Measurements from ENCODE around the gene CNPY1. TPM values are rescaled to one million over a fixed set of nuclear protein-coding genes. Genes with fewer than 3 reads are reported as not detected.

The CNPY1 gene
- total RNA-seq, 1 donor from 2014 or later, result not detected

DNA sequence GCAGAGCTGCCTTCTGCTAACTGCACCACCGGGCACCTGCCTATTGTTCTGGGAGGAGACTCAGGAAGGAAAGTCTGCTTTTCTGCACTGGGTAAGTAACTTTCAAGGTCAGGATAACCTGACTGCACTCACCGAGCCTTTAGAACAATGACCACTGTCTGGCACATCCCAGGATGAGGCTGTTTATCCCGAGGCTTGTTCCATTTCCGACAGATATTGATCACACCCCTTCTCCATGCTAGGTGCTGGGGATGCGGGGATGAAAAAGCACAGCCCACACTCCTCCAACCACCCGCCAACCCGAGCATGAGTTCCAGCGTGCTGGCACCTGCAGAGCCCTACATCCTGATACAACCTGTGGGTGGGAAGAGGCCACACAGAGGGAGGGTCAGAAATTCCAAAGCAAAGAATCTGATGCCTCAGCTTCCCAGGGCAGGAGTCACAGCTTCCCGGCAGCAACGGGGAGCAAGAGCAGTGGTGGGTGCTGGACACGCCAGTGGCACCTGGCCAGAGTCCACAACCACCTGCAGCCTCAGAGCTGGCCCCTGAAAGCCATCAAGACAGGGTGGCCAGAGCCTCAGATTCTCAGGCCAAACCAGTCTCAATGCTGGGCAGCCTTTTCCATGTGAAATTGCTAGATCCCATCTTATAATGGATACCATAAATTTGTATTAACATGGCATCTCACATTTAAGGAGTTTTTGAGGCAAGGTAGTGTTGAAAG is 34.9 kb upstream of the CNPY1 start:
- no peak for ATAC-seq
- no peak for DNase-seq (ENCODE audit: missing footprints)
- intact Hi-C loops (cut with DNase I), result no loop called here

DNA sequence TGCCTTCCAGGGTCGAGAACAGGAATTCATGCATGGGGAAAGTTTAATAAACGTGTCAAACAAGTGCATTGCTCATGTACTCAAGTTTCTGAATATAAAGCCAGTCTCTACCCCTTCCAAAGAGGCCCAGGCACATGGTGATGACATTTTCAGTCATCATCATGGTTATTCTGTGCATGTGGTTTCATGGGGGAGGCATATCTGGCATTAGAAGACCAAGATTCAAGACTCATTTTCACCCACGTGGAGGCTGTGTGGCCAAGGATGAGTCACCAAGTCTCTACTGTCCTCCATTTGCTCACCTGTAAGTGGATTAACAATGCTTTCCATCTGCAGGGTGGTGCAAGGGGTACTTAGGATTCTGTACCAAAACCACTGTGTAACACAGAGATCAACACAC is 34.0 kb upstream of the CNPY1 start:
- intact Hi-C loops (cut with DNase I), result no loop called here
- DNase-seq (ENCODE audit: missing footprints), result no peak
- no peak for ATAC-seq

DNA sequence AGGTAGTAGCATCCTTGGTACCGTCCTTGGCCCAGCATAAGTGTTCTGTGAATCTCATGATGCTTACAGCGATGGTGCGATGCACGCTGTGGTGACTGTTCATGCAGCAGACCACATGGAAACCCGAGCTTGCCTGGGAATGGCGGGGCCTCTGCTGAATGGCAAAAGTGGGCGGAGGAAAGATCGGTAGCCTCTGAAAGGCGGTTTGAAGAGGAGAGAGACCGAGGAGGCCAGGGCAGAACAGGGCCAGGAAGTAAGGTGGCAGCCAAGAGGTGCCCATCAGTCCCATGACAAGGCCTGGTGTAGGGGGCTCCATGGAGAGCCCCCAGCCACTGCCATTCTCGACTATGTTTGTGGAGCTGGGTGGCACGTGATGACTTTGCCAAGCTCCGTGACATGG is 33.2 kb upstream of the CNPY1 start:
- ATAC-seq (no peak), DNase-seq (ENCODE audit: missing footprints) (no peak)
- intact Hi-C loops (cut with DNase I), result no loop called here

DNA sequence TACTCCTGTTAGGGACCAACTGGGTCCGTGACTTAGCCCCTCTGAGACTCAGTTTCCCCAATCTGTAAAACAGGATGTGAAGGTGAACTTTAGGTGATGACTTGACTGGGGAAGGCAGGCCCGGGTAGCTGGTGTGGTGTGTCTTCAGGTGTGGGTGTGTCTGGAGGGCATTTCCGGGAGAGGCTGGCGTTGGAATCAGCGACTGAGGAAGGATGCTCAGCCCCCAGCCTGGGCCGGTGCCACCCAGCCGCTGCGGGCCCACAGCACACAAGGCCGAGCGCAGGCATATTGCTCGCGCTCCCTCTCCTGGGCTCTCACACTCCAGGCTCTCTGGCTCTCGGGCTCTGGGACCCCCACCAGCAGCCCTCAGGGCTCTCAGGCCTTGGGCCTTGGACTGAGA is 31.7 kb upstream of the CNPY1 start:
- no peak for ATAC-seq
- DNase-seq (ENCODE audit: missing footprints), result no peak
- intact Hi-C loops (cut with DNase I), result no loop called here

DNA sequence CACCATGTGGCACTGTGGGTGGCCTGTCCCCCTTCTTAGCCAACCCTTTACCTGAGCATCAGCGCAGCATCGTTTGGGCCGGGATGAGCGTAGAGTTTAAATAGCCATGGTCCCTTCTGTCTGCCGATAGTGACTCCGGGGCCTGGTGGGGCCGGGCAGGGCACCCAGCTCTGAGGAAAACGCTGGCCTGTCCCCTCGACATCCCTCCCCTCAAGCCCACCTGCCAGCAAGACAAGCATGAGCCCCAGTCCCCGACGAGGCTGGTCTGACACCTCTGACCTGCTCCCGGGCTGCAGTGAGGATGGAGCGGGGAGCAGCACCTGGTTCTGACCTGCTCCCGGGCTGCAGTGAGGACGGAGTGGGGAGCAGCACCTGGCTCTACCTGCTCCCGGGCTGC is 31.1 kb upstream of the CNPY1 start:
- ATAC-seq (no peak), DNase-seq (ENCODE audit: missing footprints) (no peak)
- intact Hi-C loops (cut with DNase I), result no loop called here

DNA sequence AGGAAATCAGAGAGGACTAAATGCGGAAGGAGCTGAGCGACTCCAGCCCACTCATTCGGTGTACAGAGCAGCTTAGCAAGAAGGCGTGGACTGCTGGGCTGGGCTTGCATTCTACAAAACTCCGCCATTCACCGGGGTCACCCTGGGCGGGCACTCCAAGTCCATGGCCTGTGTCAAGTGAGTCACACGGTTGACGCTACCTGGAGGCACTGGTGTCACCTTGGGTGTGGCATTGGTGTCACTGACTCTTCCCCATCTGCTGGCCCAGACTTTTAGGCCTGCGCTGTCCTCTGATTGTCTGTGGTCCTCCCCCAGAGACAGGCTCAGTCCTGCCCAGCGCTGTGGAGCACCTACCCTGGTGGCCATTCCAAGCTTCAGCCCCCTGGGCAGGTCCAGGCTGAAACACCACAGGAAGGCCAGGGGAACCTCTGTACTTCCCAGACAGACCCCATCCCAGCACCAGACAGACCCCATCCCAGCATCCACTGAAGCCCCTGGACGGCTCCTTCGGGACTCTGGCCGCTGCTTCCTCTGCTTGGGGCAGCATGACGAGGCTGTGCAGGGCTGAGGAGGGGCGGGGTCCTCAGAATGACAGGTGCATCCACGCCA is 30.6 kb upstream of the CNPY1 start:
- DNase-seq (ENCODE audit: missing footprints) (no peak), ATAC-seq (no peak)
- intact Hi-C loops (cut with DNase I), result no loop called here

DNA sequence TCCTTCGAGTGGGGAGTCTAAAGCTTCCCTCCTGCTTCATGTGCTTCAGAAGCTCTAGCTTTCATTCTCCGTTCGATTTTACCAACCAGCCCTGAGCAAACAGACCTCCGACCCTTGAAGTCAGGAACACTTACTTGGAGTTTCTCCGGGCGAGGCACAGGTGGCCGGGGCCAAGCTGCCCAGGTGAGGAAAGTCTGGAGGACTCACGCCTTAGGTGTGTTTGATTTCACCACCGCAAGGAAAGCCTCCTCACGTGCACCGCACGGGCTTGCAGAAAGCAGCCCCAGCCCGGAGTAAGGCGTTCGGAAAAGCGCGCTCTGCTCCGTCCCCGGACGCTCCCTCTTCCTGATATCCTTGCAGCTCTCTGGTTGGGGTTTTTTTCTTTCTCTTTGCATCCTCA is 30.1 kb upstream of the CNPY1 start:
- DNase-seq (ENCODE audit: missing footprints) (no peak), ATAC-seq (no peak)

DNA sequence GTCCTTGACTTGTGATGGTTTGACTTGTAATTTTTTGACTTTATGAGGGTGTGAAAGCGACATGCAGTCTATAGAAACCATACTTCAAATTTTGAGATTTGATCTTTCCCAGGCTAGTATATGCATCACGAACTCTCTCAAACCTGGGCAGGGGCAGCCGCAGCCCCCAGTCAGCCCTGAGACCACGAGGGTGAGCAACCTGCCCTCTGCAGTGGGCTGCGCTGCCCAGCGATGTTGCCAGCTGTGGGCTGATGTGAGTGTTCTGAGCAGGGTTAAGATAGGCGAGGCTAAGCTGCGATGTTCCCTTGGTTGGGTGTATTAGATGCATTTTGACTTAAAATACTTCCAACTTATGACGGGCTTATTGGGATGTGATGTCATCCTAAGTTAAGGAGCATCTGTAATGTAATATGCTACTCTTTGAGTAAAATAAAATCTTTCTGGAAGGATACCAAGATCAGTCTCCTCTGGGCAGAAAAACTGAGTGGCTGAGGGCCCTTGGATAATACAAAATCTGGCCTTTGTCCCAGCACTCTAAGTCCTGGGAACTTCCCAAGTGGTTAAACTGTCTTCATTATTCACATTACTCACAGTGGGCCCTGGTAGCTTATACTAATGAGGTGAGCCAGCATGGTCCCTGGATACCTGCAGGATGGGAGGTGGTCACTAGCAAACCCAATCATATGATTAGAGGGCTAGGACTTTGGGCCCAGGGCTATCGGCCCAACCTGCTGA is 28.4 kb upstream of the CNPY1 start:
- no peak for DNase-seq (ENCODE audit: missing footprints)
- no peak for ATAC-seq

More for the DNA sequence above, 30.1 kb upstream of the CNPY1 start:
- intact Hi-C loops (cut with DNase I), result no loop called here

DNA sequence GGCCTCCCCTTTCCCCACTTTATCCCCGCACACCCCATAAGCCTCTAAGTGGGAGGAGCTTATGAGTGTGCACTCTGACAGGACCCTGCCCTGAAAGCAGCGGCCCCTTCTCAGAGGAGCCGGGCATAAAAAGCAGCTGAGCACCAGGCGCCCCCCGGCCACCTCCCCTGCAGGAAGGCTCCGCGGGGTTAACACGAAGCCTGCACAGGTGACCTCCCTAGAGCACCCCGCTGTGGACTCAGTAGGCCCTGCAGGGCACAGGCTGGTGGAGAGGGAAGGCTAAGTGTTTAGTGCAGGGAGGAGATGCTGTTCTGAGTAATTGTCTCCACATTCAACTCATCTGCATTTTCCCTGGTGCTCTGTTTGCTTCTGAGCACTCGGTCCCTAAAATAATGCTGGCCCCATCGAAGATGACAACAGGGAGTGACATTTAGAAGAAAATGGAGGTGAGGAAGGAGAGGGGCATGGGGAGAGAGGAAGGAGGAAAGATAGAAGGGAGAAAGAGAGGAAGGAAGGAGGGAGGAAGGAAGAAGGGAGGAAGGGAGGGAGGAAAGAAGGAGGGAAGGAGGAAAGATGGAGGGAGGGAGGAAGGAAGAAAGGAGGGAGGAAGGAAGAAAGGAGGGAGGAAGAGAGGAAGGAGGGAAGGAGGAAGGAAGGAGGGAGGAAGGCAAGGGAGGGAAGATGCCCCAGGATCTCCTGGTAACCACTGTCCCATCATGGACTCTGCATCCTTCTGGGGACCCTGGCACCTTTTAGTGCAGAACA is 25.4 kb upstream of the CNPY1 start:
- intact Hi-C loops (cut with DNase I), result no loop called here
- ATAC-seq, result no peak
- no peak for DNase-seq (ENCODE audit: missing footprints)

More for the DNA sequence above, 28.4 kb upstream of the CNPY1 start:
- intact Hi-C loops (cut with DNase I), result no loop called here

DNA sequence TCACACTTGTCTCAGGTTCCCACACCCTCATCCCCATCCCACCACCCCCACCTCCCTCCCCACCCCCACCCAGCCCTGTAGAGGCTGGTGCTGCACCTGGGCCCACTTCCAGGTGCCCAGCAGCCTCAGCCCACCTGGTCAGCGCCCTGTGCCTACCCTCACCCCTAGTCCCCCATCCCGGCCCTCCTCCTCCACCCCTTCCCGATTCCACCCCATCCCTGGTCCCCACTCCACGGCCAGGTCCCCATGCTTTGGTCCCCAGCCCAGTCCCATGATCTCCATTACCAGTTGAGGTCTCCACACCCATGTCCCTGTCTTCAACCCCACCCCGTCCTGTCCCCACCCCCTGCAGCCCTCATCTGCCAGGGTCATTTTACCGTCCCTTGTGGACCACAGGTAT is 24.6 kb upstream of the CNPY1 start:
- ATAC-seq (no peak), DNase-seq (ENCODE audit: missing footprints) (no peak)
- intact Hi-C loops (cut with DNase I), result no loop called here

DNA sequence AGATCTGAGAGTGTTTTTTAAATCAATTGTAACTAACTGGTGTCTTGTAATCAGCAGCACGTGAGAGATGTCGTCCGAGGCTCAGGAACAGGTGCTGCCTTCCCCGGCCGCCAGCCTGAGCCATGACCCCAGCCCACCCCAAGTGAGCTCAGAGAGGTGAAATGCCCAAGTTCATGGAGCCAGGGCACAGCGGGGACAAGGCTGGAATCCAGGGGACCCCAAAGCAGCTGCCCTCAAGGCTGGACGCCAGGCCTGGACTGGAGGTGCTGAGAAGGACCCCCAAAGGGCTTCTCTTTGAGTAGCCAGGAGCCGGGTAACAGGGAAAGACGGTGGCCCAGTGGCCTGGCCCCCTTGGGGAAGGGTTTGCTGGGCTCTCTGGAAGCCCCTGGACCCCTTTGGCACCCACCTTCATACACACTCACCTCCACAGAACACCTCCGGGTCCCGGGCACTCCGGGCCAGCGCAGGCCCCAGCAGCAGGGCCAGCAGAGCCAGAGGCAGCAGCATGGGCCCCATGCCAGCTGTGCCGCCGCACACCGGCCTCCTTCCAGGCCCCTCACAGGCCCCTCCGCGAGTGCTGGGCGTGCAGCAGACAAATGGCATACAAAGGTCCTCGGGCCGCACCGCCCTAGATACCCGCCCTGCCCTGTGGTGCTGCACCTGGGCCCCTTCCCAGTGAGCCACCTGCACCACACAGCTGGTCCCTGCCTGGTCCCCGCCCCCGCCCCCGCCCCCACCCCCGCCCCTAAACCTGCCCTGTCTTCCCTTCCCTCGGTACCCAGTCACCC is 24.0 kb upstream of the CNPY1 start:
- ATAC-seq, result no peak
- DNase-seq (ENCODE audit: missing footprints), result no peak
- intact Hi-C loops (cut with DNase I), result no loop called here

DNA sequence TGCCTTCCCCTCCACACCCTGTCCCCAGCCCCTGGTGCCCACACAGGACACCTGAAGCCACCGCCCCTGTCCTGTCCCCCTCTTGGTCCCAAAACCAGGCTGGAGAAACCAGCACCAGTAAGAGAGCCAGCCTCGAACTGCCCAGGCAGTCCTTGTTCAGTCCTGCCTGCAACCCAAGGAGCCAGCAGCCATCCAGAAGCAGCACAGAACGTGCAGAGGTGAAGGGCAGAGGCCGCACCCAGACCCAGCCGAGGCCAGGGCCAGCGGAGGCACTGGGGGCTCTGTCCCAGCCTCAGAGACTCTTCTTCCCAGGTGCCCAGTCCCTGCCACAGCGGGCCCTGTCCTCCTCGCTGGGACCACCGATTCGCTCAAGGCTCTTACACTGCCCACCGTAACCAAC is 23.3 kb upstream of the CNPY1 start:
- intact Hi-C loops (cut with DNase I), result no loop called here
- ATAC-seq, result no peak
- no peak for DNase-seq (ENCODE audit: missing footprints)

DNA sequence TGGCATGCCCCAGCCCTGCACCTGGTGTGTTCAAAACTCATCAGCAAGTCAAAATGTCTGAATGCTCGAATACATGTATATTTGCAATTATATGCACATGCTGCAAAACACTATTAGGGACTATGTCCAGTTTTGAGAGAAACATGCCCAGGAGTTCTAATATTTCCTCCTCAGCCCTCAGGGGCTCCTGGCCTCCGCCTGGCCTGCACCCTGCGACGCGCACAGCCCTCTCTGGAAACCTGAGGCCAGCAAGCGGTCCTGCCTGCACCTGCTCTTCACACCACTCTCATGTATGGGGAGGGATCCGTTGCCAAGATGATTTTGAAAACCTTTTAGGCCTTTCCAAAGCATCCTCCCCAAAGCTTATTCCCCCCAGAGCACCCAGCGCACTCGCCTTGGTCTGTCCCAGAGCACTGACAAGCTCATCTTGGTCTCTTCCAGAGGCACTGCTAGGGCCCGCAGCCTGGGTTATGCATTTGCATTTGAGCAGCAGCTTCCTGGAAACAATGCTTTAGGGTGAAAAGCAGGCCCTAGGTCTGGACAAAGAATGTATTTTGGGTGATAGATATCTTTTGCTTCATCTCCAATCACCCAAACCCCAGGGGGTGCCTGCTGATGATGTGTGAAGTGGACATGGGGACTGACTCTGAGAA is 22.6 kb upstream of the CNPY1 start:
- DNase-seq (ENCODE audit: missing footprints), result no peak
- ATAC-seq, result no peak
- intact Hi-C loops (cut with DNase I), result no loop called here

DNA sequence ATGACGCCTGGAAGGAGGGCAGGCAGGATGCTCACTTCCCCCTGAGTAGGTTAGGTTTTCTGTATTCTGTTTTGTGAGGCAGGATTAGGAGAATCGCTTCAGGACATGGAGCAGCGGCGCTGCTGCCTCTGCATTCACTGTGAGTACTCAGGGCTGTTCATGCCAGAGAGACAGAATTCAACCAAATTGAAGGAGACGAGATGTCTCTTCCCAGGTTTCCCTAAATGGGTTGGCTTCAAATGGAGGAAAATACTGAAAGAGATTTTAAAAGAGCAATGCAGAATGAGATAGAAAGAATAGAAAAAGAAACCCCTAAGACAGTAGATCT is 21.9 kb upstream of the CNPY1 start:
- intact Hi-C loops (cut with DNase I), result no loop called here
- DNase-seq (ENCODE audit: missing footprints) (no peak), ATAC-seq (no peak)

DNA sequence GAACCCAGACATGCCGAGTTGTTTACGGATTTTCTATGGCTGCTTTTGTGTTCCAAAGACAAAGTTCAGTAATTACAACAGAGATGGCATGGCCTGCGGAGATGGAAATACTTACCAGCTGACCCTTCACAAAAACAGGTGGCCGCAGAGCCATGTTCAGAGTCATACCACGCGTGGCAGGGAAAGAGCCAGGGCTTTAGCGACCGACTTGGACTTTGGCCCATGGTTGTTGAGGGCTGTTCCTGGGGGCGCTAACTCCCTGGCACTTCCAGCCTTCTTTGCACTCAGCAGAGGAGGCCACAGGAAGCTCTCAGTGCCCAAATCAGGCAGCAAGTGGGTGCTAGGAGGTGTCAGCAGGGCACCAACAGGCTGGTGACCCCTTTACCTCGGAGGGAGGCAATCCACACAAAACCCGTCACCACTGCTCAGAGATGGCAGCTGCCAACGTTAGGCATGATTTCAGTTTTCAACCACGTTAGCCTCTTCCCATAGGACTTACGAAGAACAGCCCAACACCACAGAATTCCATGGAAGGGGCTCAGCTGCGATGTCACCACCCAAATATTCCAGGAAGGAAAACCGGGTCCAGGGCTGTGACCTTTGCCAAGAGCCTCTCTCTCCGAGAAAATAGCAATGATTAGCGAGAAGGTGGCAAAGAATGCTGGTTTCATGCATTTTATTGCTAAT is 21.4 kb upstream of the CNPY1 start:
- ATAC-seq (no peak), DNase-seq (ENCODE audit: missing footprints) (no peak)
- intact Hi-C loops (cut with DNase I), result no loop called here

DNA sequence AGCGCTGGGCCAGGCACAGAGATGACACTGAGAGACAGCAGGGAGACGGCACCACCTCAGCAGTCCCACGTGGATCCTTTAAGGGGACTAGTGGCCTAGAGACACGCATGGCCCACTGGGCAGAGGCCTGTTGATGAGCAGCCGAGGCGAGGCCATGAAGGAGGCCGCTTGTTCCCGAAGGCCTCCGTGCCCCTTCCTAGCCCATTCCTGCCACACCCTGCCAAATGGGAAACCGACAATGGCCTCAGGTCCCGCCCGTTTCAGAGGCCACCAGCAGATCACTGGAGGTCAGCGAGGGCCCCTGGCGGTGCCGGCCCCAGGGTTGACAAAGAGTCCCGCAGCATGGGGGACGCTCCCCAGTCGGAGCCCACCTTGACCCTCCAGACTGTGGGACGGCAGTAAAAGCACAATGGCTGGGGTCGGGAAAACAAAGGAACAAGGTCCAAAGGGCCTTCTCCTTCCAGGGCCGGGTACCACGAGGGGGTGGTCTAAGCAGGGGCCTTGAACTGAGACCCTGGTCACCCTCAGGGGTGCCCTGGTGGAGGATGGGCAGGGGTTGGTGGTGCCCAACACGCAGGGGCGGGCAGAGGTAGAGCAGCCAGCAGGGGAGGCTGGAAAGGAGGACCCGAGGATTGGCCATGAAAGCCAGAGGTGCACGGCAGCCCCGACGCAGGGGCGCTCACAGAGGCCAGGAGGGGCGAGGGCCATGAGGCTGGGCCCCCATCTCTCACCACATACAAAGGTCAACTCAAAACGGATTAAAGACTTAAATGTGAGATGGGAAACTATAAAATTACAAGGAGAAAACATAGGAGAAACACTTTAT is 19.9 kb upstream of the CNPY1 start:
- DNase-seq (ENCODE audit: missing footprints) (no peak), ATAC-seq (no peak)
- intact Hi-C loops (cut with DNase I), result no loop called here

DNA sequence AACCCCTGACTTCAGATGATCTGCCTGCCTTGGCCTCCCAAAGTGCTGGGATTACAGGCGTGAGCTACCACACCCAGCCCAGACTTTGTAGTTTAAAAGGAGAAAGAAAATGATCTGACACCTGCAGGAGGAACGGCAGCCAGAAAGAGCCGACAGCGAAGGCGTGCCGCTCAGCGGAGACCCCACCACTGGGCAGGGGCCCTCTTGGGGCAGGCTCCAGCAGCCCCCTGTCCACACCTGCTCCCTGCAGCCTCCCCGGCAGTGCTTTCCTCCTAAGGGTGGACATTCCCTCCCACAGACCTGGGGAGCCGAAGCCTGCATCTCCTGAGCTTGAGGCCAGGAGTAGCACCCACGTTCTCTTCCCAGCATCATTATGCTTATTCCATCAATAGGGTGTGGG is 19.2 kb upstream of the CNPY1 start:
- intact Hi-C loops (cut with DNase I), result no loop called here
- ATAC-seq (no peak), DNase-seq (ENCODE audit: missing footprints) (no peak)

Measured in Right ventricle myocardium inferior (tissue), 1 donor.